GM19372 (cell line): Measurements from ENCODE around the gene ATP1B3.
"Not testable (repeated sequence)": the region's sequence is repeated elsewhere in the genome, so short reads cannot be mapped to it uniquely, and the experiment has no call there.

Experiments
- ATAC-seq: cut with Tn5 transposase; IDR thresholded peaks from one replicate; pipeline ENCODE4 v1.9.1; 2021; ENCODE audit warnings: mild to moderate bottlenecking, low read depth, moderate library complexity; ENCODE audit not compliant: unreplicated experiment

ATP1B3 gene

GRCh38 chr3:141860086-141860669 is 16.3 kb upstream of the ATP1B3 start:
- no peak for ATAC-seq

GRCh38 chr3:141860766-141861513 is 15.5 kb upstream of the ATP1B3 start:
- no peak for ATAC-seq

- ATAC-seq, result no peak
These were observed 14.1 kb upstream of the ATP1B3 start for GRCh38 chr3:141862279-141862816.

- no peak for ATAC-seq
These were observed 13.0 kb upstream of the ATP1B3 start for GRCh38 chr3:141863491-141863890.

GRCh38 chr3:141864281-141864970 is 12.0 kb upstream of the ATP1B3 start:
- no peak for ATAC-seq

- ATAC-seq, result no peak
These were observed 11.3 kb upstream of the ATP1B3 start for GRCh38 chr3:141865101-141865500.

GRCh38 chr3:141870091-141870687 is 6.3 kb upstream of the ATP1B3 start:
- ATAC-seq, result no peak

GRCh38 chr3:141875374-141875892 is 1.0 kb upstream of the ATP1B3 start:
- ATAC-seq, result peak; percentile 42

- peak; percentile 30 for ATAC-seq
These were observed 506 bp upstream of the ATP1B3 start for GRCh38 chr3:141875893-141876380.

- ATAC-seq, result peak; percentile 17
These were observed 613 bp downstream of the ATP1B3 start for GRCh38 chr3:141876891-141877621.

- ATAC-seq, result no peak
These were observed 1.5 kb downstream of the ATP1B3 start for GRCh38 chr3:141877911-141878310.

GRCh38 chr3:141878326-141878725 is 1.9 kb downstream of the ATP1B3 start:
- no peak for ATAC-seq

- ATAC-seq, result no peak
These were observed 2.4 kb downstream of the ATP1B3 start for GRCh38 chr3:141878817-141879216.

GRCh38 chr3:141881702-141882101 is 5.3 kb downstream of the ATP1B3 start:
- ATAC-seq, result no peak

GRCh38 chr3:141887051-141887450 is 10.6 kb downstream of the ATP1B3 start:
- no peak for ATAC-seq

- ATAC-seq, result not testable (repeated sequence)
These were observed 12.1 kb downstream of the ATP1B3 start for GRCh38 chr3:141888548-141888947.

- no peak for ATAC-seq
These were observed 18.2 kb downstream of the ATP1B3 start for GRCh38 chr3:141894524-141895176.

- ATAC-seq, result no peak
These were observed 19.3 kb downstream of the ATP1B3 start for GRCh38 chr3:141895731-141896130.

GRCh38 chr3:141898908-141899307 is 22.5 kb downstream of the ATP1B3 start:
- ATAC-seq, result no peak
